ENCODE results near the gene MDFI. TPM values are rescaled to one million over a fixed set of nuclear protein-coding genes. Genes with fewer than 3 reads are reported as not detected.

MDFI gene
- total RNA-seq, 2 experiments from 2014 or later: not detected

GRCh38 chr6:41689171-41690008 lies 51.1 kb downstream of the MDFI start:
- Mint-ChIP-seq H3K27me3 (no peaks in the 10 kb centered on the region), H3K4me3 (no peak overlapping the region), H3K27ac (no peak overlapping the region), H3K36me3 (peaks cover 2% of the 10 kb centered on the region), H3K4me1 (peaks cover 3% of the 10 kb centered on the region), H3K9me3 (no peaks in the 10 kb centered on the region)
- no peak for ATAC-seq (ENCODE audit: low read depth)
- POLR2A ChIA-PET: no interaction called here
- no peak for DNase-seq

- Mint-ChIP-seq H3K27ac (no peak overlapping the region), H3K4me3 (no peak overlapping the region), H3K9me3 (no peaks in the 10 kb centered on the region), H3K27me3 (no peaks in the 10 kb centered on the region), H3K4me1 (peaks cover 3% of the 10 kb centered on the region), H3K36me3 (peaks cover 2% of the 10 kb centered on the region)
- ATAC-seq (ENCODE audit: low read depth) (no peak), DNase-seq (no peak)
- POLR2A ChIA-PET: interaction anchor here (0.5 kb wide), 1 partner anchor 11 kb away, joined by 3 read pairs; no protein-coding TSS in a partner anchor
Measured at GRCh38 chr6:41690541-41691330, 52.5 kb downstream of the MDFI start.

- Mint-ChIP-seq H3K36me3 (peaks cover 2% of the 10 kb centered on the region), H3K27me3 (no peaks in the 10 kb centered on the region), H3K4me1 (peaks cover 3% of the 10 kb centered on the region), H3K9me3 (no peaks in the 10 kb centered on the region), H3K4me3 (no peak overlapping the region), H3K27ac (peak overlapping the region; percentile 43)
- POLR2A ChIA-PET: no interaction called here
- DNase-seq (no peak), ATAC-seq (ENCODE audit: low read depth) (no peak)
Measured at GRCh38 chr6:41691426-41692079, 53.3 kb downstream of the MDFI start.

GRCh38 chr6:41692080-41692675 lies 53.9 kb downstream of the MDFI start:
- H3K27me3 Mint-ChIP-seq: no peaks in the 10 kb centered on the region
- POLR2A ChIA-PET: no interaction called here
- H3K9me3 Mint-ChIP-seq: no peaks in the 10 kb centered on the region
- no peak overlapping the region for H3K4me3 Mint-ChIP-seq
- DNase-seq (no peak), ATAC-seq (ENCODE audit: low read depth) (no peak)
- no peak overlapping the region for H3K27ac Mint-ChIP-seq
- H3K4me1 Mint-ChIP-seq: peaks cover 3% of the 10 kb centered on the region
- peaks cover 2% of the 10 kb centered on the region for H3K36me3 Mint-ChIP-seq

GRCh38 chr6:41692730-41693129 lies 54.5 kb downstream of the MDFI start:
- Mint-ChIP-seq H3K9me3 (no peaks in the 10 kb centered on the region), H3K27me3 (no peaks in the 10 kb centered on the region), H3K4me3 (no peak overlapping the region), H3K4me1 (peaks cover 3% of the 10 kb centered on the region), H3K27ac (no peak overlapping the region), H3K36me3 (peaks cover 2% of the 10 kb centered on the region)
- POLR2A ChIA-PET: no interaction called here
- ATAC-seq (ENCODE audit: low read depth) (no peak), DNase-seq (no peak)

- Mint-ChIP-seq H3K27ac (no peak overlapping the region), H3K27me3 (no peaks in the 10 kb centered on the region), H3K9me3 (no peaks in the 10 kb centered on the region), H3K4me1 (peaks cover 3% of the 10 kb centered on the region), H3K4me3 (no peak overlapping the region), H3K36me3 (no peaks in the 10 kb centered on the region)
- POLR2A ChIA-PET: no interaction called here
- ATAC-seq (ENCODE audit: low read depth): no peak
- DNase-seq: no peak
Measured at GRCh38 chr6:41693281-41694240, 55.3 kb downstream of the MDFI start.

GRCh38 chr6:41694815-41695526 lies 56.7 kb downstream of the MDFI start:
- Mint-ChIP-seq H3K27ac (peak overlapping the region; percentile 66), H3K9me3 (no peaks in the 10 kb centered on the region), H3K4me1 (peaks cover 3% of the 10 kb centered on the region)

GRCh38 chr6:41695825-41696224 lies 57.6 kb downstream of the MDFI start:
- Mint-ChIP-seq H3K9me3 (no peaks in the 10 kb centered on the region), H3K4me3 (no peak overlapping the region), H3K27ac (no peak overlapping the region), H3K4me1 (peaks cover 3% of the 10 kb centered on the region), H3K36me3 (no peaks in the 10 kb centered on the region), H3K27me3 (no peaks in the 10 kb centered on the region)
- DNase-seq (no peak), ATAC-seq (ENCODE audit: low read depth) (no peak)
- POLR2A ChIA-PET: no interaction called here

More at GRCh38 chr6:41694815-41695526, 56.7 kb downstream of the MDFI start:
- POLR2A ChIA-PET: no interaction called here
- Mint-ChIP-seq H3K4me3 (no peak overlapping the region), H3K36me3 (no peaks in the 10 kb centered on the region), H3K27me3 (no peaks in the 10 kb centered on the region)
- DNase-seq (no peak), ATAC-seq (ENCODE audit: low read depth) (no peak)

GRCh38 chr6:41696788-41697187 lies 58.5 kb downstream of the MDFI start:
- H3K27me3 Mint-ChIP-seq: no peaks in the 10 kb centered on the region
- no peak for ATAC-seq (ENCODE audit: low read depth)
- H3K4me1 Mint-ChIP-seq: peaks cover 3% of the 10 kb centered on the region
- no peak overlapping the region for H3K4me3 Mint-ChIP-seq
- POLR2A ChIA-PET: no interaction called here
- DNase-seq: no peak
- no peaks in the 10 kb centered on the region for H3K9me3 Mint-ChIP-seq
- H3K36me3 Mint-ChIP-seq: no peaks in the 10 kb centered on the region
- no peak overlapping the region for H3K27ac Mint-ChIP-seq

- H3K27me3 Mint-ChIP-seq: no peaks in the 10 kb centered on the region
- POLR2A ChIA-PET: no interaction called here
- no peak overlapping the region for H3K4me3 Mint-ChIP-seq
- H3K27ac Mint-ChIP-seq: no peak overlapping the region
- no peaks in the 10 kb centered on the region for H3K9me3 Mint-ChIP-seq
- H3K4me1 Mint-ChIP-seq: peaks cover 3% of the 10 kb centered on the region
- no peak for DNase-seq
- no peak for ATAC-seq (ENCODE audit: low read depth)
- no peaks in the 10 kb centered on the region for H3K36me3 Mint-ChIP-seq
Measured at GRCh38 chr6:41697861-41698781, 59.9 kb downstream of the MDFI start.

- Mint-ChIP-seq H3K27ac (no peak overlapping the region), H3K4me1 (peaks cover 3% of the 10 kb centered on the region), H3K36me3 (no peaks in the 10 kb centered on the region), H3K9me3 (no peaks in the 10 kb centered on the region), H3K4me3 (no peak overlapping the region), H3K27me3 (no peaks in the 10 kb centered on the region)
- ATAC-seq (ENCODE audit: low read depth) (no peak), DNase-seq (no peak)
- POLR2A ChIA-PET: interaction anchor here (0.6 kb wide), 1 partner anchor 604 kb away, joined by 3 read pairs; no protein-coding TSS in a partner anchor
Measured at GRCh38 chr6:41699063-41699462, 60.8 kb downstream of the MDFI start.

Measured in activated naive CD8-positive, alpha-beta T cell treated with anti-CD3 and anti-CD28 coated beads, Interleukin-2, amount 10 ng/mL, durations not matched to agents 7 days and 5 days (primary cell).